ENCODE data around the gene HMGCL.
"Not testable (repeated sequence)": the region's sequence is repeated elsewhere in the genome, so short reads cannot be mapped to it uniquely, and the experiment has no call there.

DNA sequence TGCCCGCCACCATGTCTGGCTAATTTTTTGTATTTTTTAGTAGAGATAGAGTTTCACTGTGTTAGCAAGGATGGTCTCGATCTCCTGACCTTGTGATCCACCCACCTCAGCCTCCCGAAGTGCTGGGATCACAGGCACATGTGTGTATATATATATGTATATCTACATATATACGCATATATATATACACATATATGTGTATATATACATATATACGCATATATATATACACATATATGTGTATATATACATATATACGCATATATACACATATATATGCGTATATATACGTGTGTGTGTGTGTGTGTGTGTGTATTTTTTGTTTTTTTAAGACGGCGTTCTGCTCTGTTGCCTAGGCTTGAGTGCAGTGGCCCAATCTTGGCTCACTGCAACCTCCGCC is 42.1 kb downstream of the HMGCL start:
- TF ChIP-seq, protein P1, sequence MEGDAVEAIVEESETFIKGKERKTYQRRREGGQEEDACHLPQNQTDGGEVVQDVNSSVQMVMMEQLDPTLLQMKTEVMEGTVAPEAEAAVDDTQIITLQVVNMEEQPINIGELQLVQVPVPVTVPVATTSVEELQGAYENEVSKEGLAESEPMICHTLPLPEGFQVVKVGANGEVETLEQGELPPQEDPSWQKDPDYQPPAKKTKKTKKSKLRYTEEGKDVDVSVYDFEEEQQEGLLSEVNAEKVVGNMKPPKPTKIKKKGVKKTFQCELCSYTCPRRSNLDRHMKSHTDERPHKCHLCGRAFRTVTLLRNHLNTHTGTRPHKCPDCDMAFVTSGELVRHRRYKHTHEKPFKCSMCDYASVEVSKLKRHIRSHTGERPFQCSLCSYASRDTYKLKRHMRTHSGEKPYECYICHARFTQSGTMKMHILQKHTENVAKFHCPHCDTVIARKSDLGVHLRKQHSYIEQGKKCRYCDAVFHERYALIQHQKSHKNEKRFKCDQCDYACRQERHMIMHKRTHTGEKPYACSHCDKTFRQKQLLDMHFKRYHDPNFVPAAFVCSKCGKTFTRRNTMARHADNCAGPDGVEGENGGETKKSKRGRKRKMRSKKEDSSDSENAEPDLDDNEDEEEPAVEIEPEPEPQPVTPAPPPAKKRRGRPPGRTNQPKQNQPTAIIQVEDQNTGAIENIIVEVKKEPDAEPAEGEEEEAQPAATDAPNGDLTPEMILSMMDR (conservative IDR thresholded peaks at IDR 0.05; ENCODE audit: low read depth, low read length), result not testable (repeated sequence)
- TF ChIP-seq EZH2 (IDR thresholded peaks at IDR 0.05; ENCODE audit: low read length, unreplicated experiment); EZH2phosphoT487 (IDR thresholded peaks at IDR 0.05; ENCODE audit: borderline replicate concordance, low read length): not testable (repeated sequence)

All from PC-3 (cell line).